K562 (cell line): ENCODE data around the gene SKIC2. TPM values are rescaled to one million over a fixed set of nuclear protein-coding genes. Genes with fewer than 3 reads are reported as not detected.

ENCODE experiments used
- BRCA1 ChIP-seq, 2 experiments: fragments of 450-650 bp in 1 of 2; sonication (generic) in 1 of 2; formaldehyde crosslinking in 1 of 2; IDR thresholded peaks; 2 replicates each; pipeline versions ENCODE4 v1.5.0 to v1.6.1; 2017 to 2020; ENCODE audit warnings: mild to moderate bottlenecking in 1 of 2, missing genetic modification reagents in 1 of 2
- CBFA2T2 ChIP-seq: fragments of 450-650 bp; conservative IDR thresholded peaks from 2 replicates; pipeline ENCODE4 v1.6.1; 2017; ENCODE audit warnings: mild to moderate bottlenecking
- E2F6 ChIP-seq, 2 experiments: IDR thresholded peaks; 2 replicates each; pipeline ENCODE4 v1.6.1; 2011; ENCODE audit warnings: borderline replicate concordance in 1 of 2, control low read depth in 1 of 2, low read depth in 1 of 2, low read length in 1 of 2, mild to moderate bottlenecking in 1 of 2, mixed read lengths in 1 of 2, moderate library complexity in 1 of 2; ENCODE audit not compliant: insufficient read depth in 1 of 2, insufficient read length in 1 of 2, poor library complexity in 1 of 2, severe bottlenecking in 1 of 2; ENCODE audit errors: extremely low read depth in 1 of 2
- GATAD2A ChIP-seq: fragments of 450-650 bp; IDR thresholded peaks from 2 replicates; pipeline ENCODE4 v1.6.1; 2017
- MLLT1 ChIP-seq, 2 experiments: fragments of 450-650 bp; IDR thresholded peaks; 2 replicates each; pipeline ENCODE4 v1.6.1; 2016
- NCOA4 ChIP-seq: fragments of 450-650 bp; IDR thresholded peaks from 2 replicates; pipeline ENCODE4 v1.6.1; 2018; ENCODE audit warnings: mild to moderate bottlenecking; ENCODE audit not compliant: partially characterized antibody
- POLR2B ChIP-seq: fragments of 450-650 bp; IDR thresholded peaks from 2 replicates; pipeline ENCODE4 v1.6.1; 2018; ENCODE audit warnings: low read depth; ENCODE audit not compliant: partially characterized antibody
- PRDM10 ChIP-seq: fragments of 450-650 bp; IDR thresholded peaks from 2 replicates; pipeline ENCODE4 v1.6.1; 2018; ENCODE audit not compliant: partially characterized antibody
- SOX6 ChIP-seq: fragments of 450-650 bp; IDR thresholded peaks from 2 replicates; pipeline ENCODE4 v1.6.1; 2014; ENCODE audit warnings: mild to moderate bottlenecking
- polyA plus RNA-seq, 8 experiments: library from polyadenylated mRNA; depleted of rRNA in 4 of 8; stranded (reverse) in 5 of 8; unstranded in 3 of 8; fragments of >200 nt; fragmentation: Nextera tagmentation in 2 of 8; fragmentation: Illumina TruSeq in 1 of 8; extraction: Ambion mirVana in 2 of 8; extraction: Trizol in 1 of 8; gene quantifications; 2 replicates each; pipeline versions ENCODE4 v1.2.1 to v1.2.3, GENCODE V29; 2011 to 2014; ENCODE audit warnings: inconsistent platforms in 1 of 8, missing spikeins in 1 of 8
- total RNA-seq, 7 experiments: library from RNA; depleted of rRNA in 6 of 7; stranded (reverse); fragments of >200 nt in 6 of 7; fragmentation: Illumina TruSeq in 2 of 7; extraction: Trizol in 2 of 7; gene quantifications; 2 replicates each; pipeline versions ENCODE4 v1.2.1 to v1.2.3, GENCODE V29; 2011 to 2021; ENCODE audit warnings: low replicate concordance in 1 of 7

The SKIC2 gene
- total and polyA plus RNA-seq, 9 of the 15 experiments (the other 6 are each of a cell fraction or from before 2014, with no cell fraction given) = 3.3 to 94.6 (median 38.8) TPM

GRCh38 chr6:31969712-31970603 is 11.0 kb downstream of the SKIC2 start (continued):
- TF ChIP-seq PRDM10 = peak; percentile 34
- TF ChIP-seq SOX6 = peak; percentile 45; the same call in 1 of the 2 replicates
- TF ChIP-seq GATAD2A = 0 out of 2 replicates have a peak, but pooled peaks have one; percentile 24
- TF ChIP-seq BRCA1 (IDR thresholded peaks at IDR 0.05) = no peak
- 0 out of 2 replicates have a peak, but pooled peaks have one; percentile 69 for TF ChIP-seq BRCA1 (CRISPR knock-in tag; IDR thresholded peaks at IDR 0.05)
- TF ChIP-seq POLR2B = peak; percentile 28
- peak in 1 of 2 experiments; percentile 26; a peak in 1 of 4 replicates for TF ChIP-seq MLLT1 (IDR thresholded peaks at IDR 0.05)
- TF ChIP-seq NCOA4 = peak; percentile 59
- TF ChIP-seq E2F6 (IDR thresholded peaks at IDR 0.05; ENCODE audit: borderline replicate concordance in 1 of 2, extremely low read depth in 1 of 2, insufficient read depth in 1 of 2, insufficient read length in 1 of 2, low read depth in 1 of 2, low read length in 1 of 2, poor library complexity in 1 of 2, severe bottlenecking in 1 of 2) = peak in 1 of 2 experiments; percentile 22
- TF ChIP-seq CBFA2T2 = peak; percentile 40; the same call in 1 of the 2 replicates
